Fibroblast of the aortic adventitia (primary cell): ENCODE results near the gene CIITA. TPM values are rescaled to one million over a fixed set of nuclear protein-coding genes. Genes with fewer than 3 reads are reported as not detected.

ENCODE experiments used
- DNase-seq: peaks from one replicate; pipeline ENCODE4 v3.0.0-alpha.2; 2010; ENCODE audit warnings: low read depth
- H3K4me3 ChIP-seq: 2 replicates; pipeline ENCODE4 v1.5.1; 2011; ENCODE audit warnings: low read depth, mild to moderate bottlenecking, control low read depth, low read length, moderate library complexity
- total RNA-seq: library from RNA; depleted of rRNA; stranded (reverse); fragments of >200 nt; gene quantifications from 2 replicates; pipeline ENCODE4 v1.2.3, GENCODE V29; 2012; ENCODE audit warnings: low replicate concordance
- TF ChIP-seq, protein P1 (sequence below): IDR thresholded peaks from 2 replicates; pipeline ENCODE4 v1.5.1; 2011; ENCODE audit warnings: mild to moderate bottlenecking, low read length, control low read depth, inconsistent platforms; ENCODE audit not compliant: insufficient read depth

Gene CIITA
- total RNA-seq, 1 donor = 1.3 TPM

- no peak overlapping the region for H3K4me3 ChIP-seq
- TF ChIP-seq, protein P1, sequence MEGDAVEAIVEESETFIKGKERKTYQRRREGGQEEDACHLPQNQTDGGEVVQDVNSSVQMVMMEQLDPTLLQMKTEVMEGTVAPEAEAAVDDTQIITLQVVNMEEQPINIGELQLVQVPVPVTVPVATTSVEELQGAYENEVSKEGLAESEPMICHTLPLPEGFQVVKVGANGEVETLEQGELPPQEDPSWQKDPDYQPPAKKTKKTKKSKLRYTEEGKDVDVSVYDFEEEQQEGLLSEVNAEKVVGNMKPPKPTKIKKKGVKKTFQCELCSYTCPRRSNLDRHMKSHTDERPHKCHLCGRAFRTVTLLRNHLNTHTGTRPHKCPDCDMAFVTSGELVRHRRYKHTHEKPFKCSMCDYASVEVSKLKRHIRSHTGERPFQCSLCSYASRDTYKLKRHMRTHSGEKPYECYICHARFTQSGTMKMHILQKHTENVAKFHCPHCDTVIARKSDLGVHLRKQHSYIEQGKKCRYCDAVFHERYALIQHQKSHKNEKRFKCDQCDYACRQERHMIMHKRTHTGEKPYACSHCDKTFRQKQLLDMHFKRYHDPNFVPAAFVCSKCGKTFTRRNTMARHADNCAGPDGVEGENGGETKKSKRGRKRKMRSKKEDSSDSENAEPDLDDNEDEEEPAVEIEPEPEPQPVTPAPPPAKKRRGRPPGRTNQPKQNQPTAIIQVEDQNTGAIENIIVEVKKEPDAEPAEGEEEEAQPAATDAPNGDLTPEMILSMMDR = no peak
- no peak for DNase-seq
Measured at GRCh38 chr16:10880594-10881452, 3.8 kb downstream of the CIITA start.

DNA sequence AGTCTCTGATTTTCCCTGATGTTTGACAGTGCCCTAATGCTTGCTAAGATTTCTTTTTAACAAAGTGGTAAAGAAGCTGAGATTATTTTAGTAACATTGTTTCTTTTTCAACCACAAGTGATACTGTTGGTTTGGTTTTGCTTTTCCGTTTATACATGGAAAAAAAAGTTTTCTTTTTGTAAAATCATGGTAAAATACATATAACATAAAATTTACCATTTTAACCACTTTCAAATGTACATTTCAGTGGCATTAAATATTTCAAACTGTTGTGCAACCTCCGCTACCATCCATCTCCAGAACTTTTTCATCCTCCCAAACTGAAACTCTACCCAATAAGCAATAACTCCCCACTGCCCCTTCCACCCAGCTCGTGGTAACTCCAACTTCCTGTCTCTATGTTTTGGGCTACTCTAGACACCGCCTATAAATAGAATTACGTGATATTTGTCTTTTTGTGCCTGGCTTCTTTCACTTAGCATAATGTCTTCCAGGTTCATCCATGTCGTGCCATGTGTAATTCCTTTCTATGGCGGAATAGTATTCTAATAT lies 4.6 kb downstream of the CIITA start:
- H3K4me3 ChIP-seq = no peak overlapping the region
- TF ChIP-seq, protein P1 = no peak
- no peak for DNase-seq

DNA sequence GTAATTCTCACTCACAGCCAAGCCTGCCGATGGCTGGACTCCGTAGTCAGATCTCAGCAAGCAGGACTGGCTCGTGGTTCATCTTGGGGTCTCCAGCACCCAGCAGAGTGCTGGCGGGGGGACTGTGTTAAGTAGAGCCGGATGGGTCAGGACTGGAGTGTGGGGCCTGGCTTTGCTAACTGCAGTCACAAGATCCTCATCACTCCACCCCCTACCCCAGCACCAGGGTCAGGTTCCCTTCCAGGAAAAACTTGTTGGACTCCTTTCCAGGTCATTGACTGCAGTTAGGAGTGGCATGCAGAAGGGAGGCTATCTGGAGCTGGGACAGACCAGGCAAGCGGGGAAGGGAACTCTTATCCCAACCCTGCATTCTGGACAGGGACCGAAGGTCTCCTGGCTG lies 6.0 kb downstream of the CIITA start:
- H3K4me3 ChIP-seq = no peak overlapping the region
- TF ChIP-seq, protein P1 = no peak
- DNase-seq = no peak

- TF ChIP-seq, protein P1 = no peak
- H3K4me3 ChIP-seq = no peak overlapping the region
- no peak for DNase-seq
Measured at GRCh38 chr16:10885246-10885645, 8.2 kb downstream of the CIITA start.

DNA sequence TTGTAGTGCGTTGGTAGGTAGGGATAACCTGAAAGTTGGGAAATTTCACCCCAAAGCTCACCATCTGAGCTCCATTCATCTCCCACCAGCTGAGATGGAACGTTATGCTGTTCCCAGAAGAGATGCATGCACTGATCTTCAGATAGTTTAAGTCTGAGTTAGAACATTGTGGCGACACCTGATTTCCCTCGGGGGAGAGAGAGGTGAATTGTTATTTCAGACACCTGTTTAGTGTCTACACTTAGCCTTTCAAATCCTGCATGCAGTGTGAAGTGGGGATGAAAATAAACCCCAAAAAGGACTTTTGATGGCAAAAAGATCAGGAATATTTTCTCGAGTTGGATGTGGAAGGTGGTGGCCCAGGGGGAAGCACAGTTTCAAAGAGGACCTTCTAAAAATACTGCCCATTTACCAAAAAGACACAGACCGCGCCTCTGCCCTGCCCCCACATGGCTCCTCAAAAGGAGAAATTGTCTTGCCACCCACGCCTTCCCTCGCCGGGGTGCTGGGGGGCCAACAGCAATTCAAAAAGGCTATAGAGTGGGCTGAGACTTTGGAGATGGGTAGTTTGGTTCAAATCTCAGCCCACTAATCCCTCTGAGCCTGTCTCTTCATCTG lies 11.4 kb downstream of the CIITA start:
- no peak overlapping the region for H3K4me3 ChIP-seq
- TF ChIP-seq, protein P1 = no peak
- no peak for DNase-seq

- TF ChIP-seq, protein P1 = no peak
- no peak overlapping the region for H3K4me3 ChIP-seq
- no peak for DNase-seq
Measured at GRCh38 chr16:10889855-10890254, 12.9 kb downstream of the CIITA start.
